ENCODE results near the gene DHRS3.

GRCh38 chr1:12592496-12592895, 25.5 kb downstream of the DHRS3 start:
- TF ChIP-seq CTCF (IDR thresholded peaks at IDR 0.05; ENCODE audit: insufficient read depth, low read length, poor library complexity, severe bottlenecking) (no peak), EZH2phosphoT487 (conservative IDR thresholded peaks at IDR 0.05; ENCODE audit: low read length) (no peak)
